Measurements from ENCODE around the gene LYST. TPM values are rescaled to one million over a fixed set of nuclear protein-coding genes. Genes with fewer than 3 reads are reported as not detected.

LYST gene
- total RNA-seq, 1 experiment from 2014 or later: 11.9 TPM

DNA sequence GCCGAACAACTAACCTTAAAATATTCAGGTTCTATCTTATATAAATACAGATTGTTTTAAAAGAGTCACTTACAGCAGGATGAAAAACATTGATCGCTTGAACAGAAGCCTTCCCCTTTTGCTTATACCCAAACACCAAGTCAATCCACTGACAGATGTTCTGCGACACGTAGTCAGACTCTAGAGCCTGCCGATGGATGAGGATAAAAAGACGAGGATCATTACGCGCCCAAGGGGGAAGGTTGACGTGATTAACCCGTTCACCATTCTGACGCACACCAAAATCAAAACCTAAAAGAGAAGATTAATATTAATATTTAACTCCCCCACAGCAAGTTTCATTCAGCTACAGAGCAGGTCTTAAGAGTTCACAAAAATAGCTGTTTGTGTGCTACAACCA is 157.7 kb downstream of the LYST start:
- H3K9me3 Mint-ChIP-seq (ENCODE audit: low read depth, unreplicated experiment): no peaks in the 10 kb centered on the region
- CTCF ChIA-PET: interaction anchor here (0.6 kb wide), 1 partner anchor 1566 kb away, joined by 4 read pairs; no protein-coding TSS in a partner anchor
- no TSS peak for BruUV-seq (replicated peaks)
- DNase-seq: no peak
- TF ChIP-seq, protein P1, sequence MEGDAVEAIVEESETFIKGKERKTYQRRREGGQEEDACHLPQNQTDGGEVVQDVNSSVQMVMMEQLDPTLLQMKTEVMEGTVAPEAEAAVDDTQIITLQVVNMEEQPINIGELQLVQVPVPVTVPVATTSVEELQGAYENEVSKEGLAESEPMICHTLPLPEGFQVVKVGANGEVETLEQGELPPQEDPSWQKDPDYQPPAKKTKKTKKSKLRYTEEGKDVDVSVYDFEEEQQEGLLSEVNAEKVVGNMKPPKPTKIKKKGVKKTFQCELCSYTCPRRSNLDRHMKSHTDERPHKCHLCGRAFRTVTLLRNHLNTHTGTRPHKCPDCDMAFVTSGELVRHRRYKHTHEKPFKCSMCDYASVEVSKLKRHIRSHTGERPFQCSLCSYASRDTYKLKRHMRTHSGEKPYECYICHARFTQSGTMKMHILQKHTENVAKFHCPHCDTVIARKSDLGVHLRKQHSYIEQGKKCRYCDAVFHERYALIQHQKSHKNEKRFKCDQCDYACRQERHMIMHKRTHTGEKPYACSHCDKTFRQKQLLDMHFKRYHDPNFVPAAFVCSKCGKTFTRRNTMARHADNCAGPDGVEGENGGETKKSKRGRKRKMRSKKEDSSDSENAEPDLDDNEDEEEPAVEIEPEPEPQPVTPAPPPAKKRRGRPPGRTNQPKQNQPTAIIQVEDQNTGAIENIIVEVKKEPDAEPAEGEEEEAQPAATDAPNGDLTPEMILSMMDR (IDR thresholded peaks at IDR 0.05; ENCODE audit: unreplicated experiment): no peak
- no peaks in the 10 kb centered on the region for H3K4me1 Mint-ChIP-seq (ENCODE audit: low read depth, unreplicated experiment)
- H3K4me3 Mint-ChIP-seq (ENCODE audit: low read depth, unreplicated experiment): no peak overlapping the region
- H3K27ac Mint-ChIP-seq (ENCODE audit: unreplicated experiment): no peak overlapping the region
- no peaks in the 10 kb centered on the region for H3K27me3 Mint-ChIP-seq (ENCODE audit: unreplicated experiment)
- intact Hi-C loops (cut with micrococcal nuclease; ENCODE audit: unreplicated experiment): no loop called here
- no peaks in the 10 kb centered on the region for H3K36me3 Mint-ChIP-seq (ENCODE audit: insufficient read depth, unreplicated experiment)

GRCh38 chr1:235708390-235708962 is 158.2 kb downstream of the LYST start:
- H3K27me3 Mint-ChIP-seq (ENCODE audit: unreplicated experiment): no peaks in the 10 kb centered on the region
- no peaks in the 10 kb centered on the region for H3K9me3 Mint-ChIP-seq (ENCODE audit: low read depth, unreplicated experiment)
- H3K4me3 Mint-ChIP-seq (ENCODE audit: low read depth, unreplicated experiment): no peak overlapping the region
- peaks cover 5% of the 10 kb centered on the region for H3K4me1 Mint-ChIP-seq (ENCODE audit: low read depth, unreplicated experiment)
- BruUV-seq (replicated peaks): no TSS peak
- DNase-seq: no peak
- no peaks in the 10 kb centered on the region for H3K36me3 Mint-ChIP-seq (ENCODE audit: insufficient read depth, unreplicated experiment)
- intact Hi-C loops (cut with micrococcal nuclease; ENCODE audit: unreplicated experiment): no loop called here
- TF ChIP-seq, protein P1 (IDR thresholded peaks at IDR 0.05; ENCODE audit: unreplicated experiment): no peak
- CTCF ChIA-PET: no interaction called here
- no peak overlapping the region for H3K27ac Mint-ChIP-seq (ENCODE audit: unreplicated experiment)

GRCh38 chr1:235703506-235703905 is 163.2 kb downstream of the LYST start:
- CTCF ChIA-PET: no interaction called here
- intact Hi-C loops (cut with micrococcal nuclease; ENCODE audit: unreplicated experiment): no loop called here
- H3K36me3 Mint-ChIP-seq (ENCODE audit: insufficient read depth, unreplicated experiment): no peaks in the 10 kb centered on the region
- H3K27ac Mint-ChIP-seq (ENCODE audit: unreplicated experiment): no peak overlapping the region
- H3K9me3 Mint-ChIP-seq (ENCODE audit: low read depth, unreplicated experiment): no peaks in the 10 kb centered on the region
- TF ChIP-seq, protein P1 (IDR thresholded peaks at IDR 0.05; ENCODE audit: unreplicated experiment): no peak
- H3K4me3 Mint-ChIP-seq (ENCODE audit: low read depth, unreplicated experiment): no peak overlapping the region
- BruUV-seq (replicated peaks): no TSS peak
- no peaks in the 10 kb centered on the region for H3K27me3 Mint-ChIP-seq (ENCODE audit: unreplicated experiment)
- DNase-seq: no peak
- peaks cover 7% of the 10 kb centered on the region for H3K4me1 Mint-ChIP-seq (ENCODE audit: low read depth, unreplicated experiment)

DNA sequence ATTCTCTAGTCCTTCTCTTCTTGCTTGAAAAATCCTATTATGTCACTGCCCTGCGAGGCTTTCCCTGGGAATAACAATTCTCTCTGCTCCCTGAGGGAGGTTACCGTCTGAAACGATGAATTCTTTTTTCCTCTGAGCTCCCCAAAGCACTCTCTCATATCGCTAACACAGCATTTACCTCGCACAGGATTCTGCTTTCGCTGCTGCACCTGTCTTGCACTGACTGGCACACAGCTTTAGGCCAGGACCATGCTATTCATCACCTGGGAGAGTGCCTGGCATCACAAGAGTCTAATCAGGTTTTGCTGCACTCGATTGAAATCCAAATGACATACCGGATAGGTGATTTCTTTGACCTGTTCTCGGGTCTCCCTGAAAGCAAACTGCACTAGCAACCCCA is 164.3 kb downstream of the LYST start:
- CTCF ChIA-PET: no interaction called here
- Mint-ChIP-seq H3K27ac (ENCODE audit: unreplicated experiment) (no peak overlapping the region), H3K36me3 (ENCODE audit: insufficient read depth, unreplicated experiment) (no peaks in the 10 kb centered on the region), H3K4me1 (ENCODE audit: low read depth, unreplicated experiment) (peaks cover 7% of the 10 kb centered on the region), H3K27me3 (ENCODE audit: unreplicated experiment) (no peaks in the 10 kb centered on the region), H3K4me3 (ENCODE audit: low read depth, unreplicated experiment) (no peak overlapping the region), H3K9me3 (ENCODE audit: low read depth, unreplicated experiment) (no peaks in the 10 kb centered on the region)
- TF ChIP-seq, protein P1 (IDR thresholded peaks at IDR 0.05; ENCODE audit: unreplicated experiment): no peak
- DNase-seq: no peak
- BruUV-seq (replicated peaks): no TSS peak
- intact Hi-C loops (cut with micrococcal nuclease; ENCODE audit: unreplicated experiment): no loop called here

Measured in Calu3 (cell line).